SIG-M5 treated with dmso at 0.1 percent for 504 hours (cell line): ENCODE measurements around the gene RDH14.

ENCODE experiments used
- DNase-seq: peaks from one replicate; lab custom pipeline; 2025; ENCODE audit not compliant: unreplicated experiment; lab: John Stamatoyannopoulos, UW

Gene RDH14

DNA sequence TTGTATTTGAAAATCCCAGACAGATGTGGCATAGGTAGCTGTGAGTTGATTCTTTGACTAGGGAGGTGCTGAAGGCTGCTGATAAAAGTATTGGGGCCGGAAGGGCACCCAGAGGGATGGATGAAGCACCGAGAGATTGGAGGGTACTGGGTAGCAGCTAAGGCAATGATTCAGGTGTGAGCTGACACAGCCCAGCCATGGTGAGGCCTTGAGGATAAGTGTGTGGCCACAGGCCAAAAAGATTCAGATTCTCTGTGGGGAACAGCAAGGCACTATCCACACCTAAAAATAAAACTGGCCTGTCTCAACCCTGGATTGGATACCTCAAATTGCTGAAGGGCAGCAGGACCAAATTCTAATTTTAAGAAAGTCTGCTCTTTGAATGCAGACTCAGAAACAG lies 35.2 kb downstream of the RDH14 start:
- no peak for DNase-seq

- no peak for DNase-seq
Measured at GRCh38 chr2:18522484-18523146, 37.8 kb downstream of the RDH14 start.

- peak; percentile 61 for DNase-seq
Measured at GRCh38 chr2:18520451-18521425, 39.7 kb downstream of the RDH14 start.

DNA sequence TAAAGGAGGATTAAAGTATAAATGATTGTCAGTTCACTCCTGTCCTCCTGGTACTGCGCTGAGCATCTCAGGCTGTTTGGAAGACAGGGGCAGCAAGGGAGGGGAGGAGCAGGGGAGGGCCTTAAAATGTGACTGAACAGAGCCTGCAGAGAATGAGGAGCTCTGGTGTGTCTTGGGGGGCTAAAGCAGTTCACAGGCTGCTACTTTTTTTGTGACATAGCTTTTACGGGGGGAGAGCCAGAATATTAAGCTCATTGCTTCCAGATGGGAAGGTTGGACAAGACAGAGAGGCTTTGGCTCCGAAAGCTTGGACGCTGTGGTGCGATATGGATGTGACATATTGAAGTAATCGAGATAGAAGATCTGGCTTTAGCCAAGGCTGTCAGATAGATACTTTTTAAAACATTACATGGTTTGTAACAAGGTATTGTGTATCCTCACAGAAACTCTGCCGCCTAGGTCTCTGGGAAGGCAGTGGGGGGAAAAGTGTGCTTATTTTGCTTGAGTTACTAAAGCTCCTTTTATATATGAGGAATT lies 40.5 kb downstream of the RDH14 start:
- DNase-seq = no peak

- DNase-seq = no peak
Measured at GRCh38 chr2:18518116-18519111, 42.0 kb downstream of the RDH14 start.

- DNase-seq = no peak
Measured at GRCh38 chr2:18517386-18517785, 43.1 kb downstream of the RDH14 start.

GRCh38 chr2:18516112-18516511 lies 44.3 kb downstream of the RDH14 start:
- DNase-seq = no peak

DNA sequence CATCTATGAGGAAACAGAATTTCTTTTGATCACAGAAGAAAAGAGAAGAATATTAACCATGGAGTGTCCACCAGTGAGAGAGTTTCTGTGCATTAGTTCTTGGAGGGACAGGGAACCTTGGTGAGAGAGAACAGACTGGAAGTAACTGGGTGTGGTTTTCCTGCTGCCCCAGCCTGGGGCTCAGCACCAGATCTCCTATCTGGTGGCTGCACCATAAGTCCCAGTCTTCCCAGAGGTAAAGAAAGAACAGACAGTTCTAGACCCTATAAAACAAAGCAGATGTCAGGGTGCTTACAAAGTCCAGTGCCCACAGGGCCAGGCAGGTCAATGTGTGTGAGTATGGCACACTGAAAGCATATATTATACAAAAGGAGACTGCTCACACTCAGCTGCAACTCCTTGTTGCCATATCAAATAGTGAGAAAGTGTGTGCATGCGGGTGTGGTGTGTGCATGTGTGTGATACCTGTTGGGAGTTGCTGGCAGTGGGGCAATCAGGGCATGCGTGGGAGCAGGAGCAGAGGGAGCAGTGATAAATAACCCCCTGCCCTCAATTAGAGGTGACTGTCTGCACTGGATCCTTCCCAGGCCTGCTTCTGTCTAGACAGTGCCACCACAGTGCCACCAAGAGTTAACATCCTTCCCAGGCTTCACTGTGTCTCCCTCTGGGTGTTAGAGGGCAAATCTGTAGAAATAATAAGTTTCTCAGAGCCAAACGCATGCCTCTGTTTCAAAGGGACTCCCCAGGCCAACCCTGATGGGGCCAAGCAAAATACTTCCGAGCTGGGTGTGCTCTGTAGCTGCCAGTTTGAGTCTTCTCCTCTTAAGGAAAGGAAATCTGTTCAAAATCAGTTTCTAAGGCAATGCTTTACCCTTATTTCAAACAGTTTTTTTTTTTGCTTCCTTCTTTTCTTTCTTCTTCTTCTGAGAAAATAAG lies 45.7 kb downstream of the RDH14 start:
- DNase-seq = no peak

DNA sequence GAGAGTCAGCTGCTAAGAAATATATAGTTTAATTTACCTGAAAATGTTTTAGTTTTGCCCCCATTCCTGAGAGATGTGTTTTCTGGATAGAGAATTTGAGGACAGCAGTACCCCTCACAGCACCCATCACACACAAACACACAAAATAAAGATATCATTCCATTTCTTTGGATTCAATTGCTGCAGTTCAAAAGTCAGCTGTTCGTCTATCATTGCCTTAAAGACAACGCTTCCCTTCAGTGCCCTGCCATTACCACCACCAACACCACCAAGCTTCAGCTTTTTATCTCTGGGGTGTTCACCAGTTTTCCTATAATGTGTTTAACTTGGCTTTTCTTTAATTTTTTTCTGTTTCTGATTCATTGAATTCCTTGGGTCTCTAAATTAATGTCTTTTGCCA lies 49.7 kb downstream of the RDH14 start:
- DNase-seq = no peak

DNA sequence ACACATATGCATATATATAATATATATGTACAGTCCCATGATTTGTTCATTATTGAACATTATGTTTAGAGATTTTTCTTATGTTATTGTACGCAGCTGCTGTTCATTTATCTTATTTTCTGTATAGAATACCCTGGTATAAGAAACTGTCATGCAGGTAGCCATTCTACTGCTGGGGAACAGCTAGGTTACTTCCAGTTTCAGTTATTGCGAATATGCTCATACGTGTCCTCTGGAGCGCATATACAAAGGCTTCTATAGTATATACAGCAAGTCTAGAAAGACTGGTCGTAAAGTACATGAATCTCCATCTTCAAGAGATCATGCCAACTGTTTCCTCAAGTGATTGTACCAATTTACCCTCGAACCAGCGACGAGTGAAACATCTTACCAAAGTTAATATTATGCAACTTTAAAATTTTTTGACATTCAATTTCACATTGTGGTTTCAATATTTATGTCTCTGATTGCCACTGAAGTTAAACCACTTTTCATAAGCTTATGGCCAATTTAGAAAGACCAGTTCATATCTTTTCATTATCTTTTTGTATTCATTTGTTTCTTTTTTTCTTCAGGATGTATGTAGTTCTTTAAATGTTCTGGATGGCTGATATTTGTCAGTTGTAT lies 53.5 kb downstream of the RDH14 start:
- no peak for DNase-seq

- no peak for DNase-seq
Measured at GRCh38 chr2:18505703-18506341, 54.6 kb downstream of the RDH14 start.
